ENCODE results near the gene LRIT3. TPM values are rescaled to one million over a fixed set of nuclear protein-coding genes. Genes with fewer than 3 reads are reported as not detected.

Gene LRIT3
- total and polyA plus RNA-seq, 4 donors, result 0.03 to 0.08 (median 0.07) TPM; not detected in 1

DNA sequence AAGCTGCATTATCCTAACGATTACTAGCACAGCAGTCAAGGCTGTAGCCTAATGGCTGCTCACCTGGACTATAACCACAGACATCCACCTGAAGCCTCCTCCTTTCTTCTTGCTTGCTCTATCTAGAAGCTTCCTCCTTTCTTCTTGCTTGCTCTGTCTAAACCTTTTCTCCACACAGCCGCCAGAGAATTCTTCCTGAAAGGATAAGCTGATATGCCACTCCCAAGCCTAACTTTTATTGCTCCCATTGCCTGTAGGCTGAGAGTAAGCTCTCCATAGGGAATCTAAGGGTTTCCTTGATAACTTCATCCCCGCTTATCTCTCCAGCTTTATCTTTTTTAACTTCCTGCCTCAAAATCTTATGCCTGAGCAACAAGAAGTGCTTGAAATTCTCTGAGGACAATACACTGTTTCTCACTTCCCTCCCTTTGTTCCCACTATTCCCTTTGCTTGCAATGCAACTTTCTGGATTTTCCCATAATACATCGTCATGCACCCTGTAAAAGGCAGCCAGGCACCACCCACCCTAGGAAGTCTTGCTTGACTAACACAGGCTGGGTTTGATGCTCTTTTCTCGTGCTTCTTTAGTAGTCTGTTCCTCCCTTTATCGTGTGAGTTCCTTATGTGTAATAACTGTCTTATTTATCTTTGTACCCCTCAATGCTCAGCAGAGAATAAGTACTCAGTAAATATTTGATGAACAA is 1.4 kb upstream of the LRIT3 start (continued):
- TF ChIP-seq REST (IDR thresholded peaks at IDR 0.05), result no peak
- TF ChIP-seq HNF4G (IDR thresholded peaks at IDR 0.05), result no peak

GRCh38 chr4:109848501-109848900 is 594 bp downstream of the LRIT3 start:
- Histone ChIP-seq H3K9ac (ENCODE audit: low read depth in 1 of 2, low read length in 2 of 2) (no peak overlapping the region), H3K27ac (ENCODE audit: low read depth in 1 of 2, low read length in 2 of 2) (no peak overlapping the region), H3K9me3 (ENCODE audit: control insufficient read depth in 4 of 4, low read length in 3 of 4) (no peaks in the 10 kb centered on the region), H3K36me3 (ENCODE audit: control insufficient read depth in 4 of 4, insufficient read depth in 3 of 4, low read depth in 1 of 4, low read length in 3 of 4) (no peaks in the 10 kb centered on the region), H3K4me1 (ENCODE audit: control insufficient read depth in 4 of 4, insufficient read depth in 4 of 4, low read length in 3 of 4) (peaks cover 7 to 24% (median 11%) of the 10 kb centered on the region in 4 donors), H3K4me3 (ENCODE audit: low read depth in 1 of 3, low read length in 3 of 3) (no peak overlapping the region), H3K27me3 (ENCODE audit: control insufficient read depth in 4 of 4, insufficient read depth in 4 of 4, low read length in 3 of 4) (no peaks in the 10 kb centered on the region)
- TF ChIP-seq, protein P1, sequence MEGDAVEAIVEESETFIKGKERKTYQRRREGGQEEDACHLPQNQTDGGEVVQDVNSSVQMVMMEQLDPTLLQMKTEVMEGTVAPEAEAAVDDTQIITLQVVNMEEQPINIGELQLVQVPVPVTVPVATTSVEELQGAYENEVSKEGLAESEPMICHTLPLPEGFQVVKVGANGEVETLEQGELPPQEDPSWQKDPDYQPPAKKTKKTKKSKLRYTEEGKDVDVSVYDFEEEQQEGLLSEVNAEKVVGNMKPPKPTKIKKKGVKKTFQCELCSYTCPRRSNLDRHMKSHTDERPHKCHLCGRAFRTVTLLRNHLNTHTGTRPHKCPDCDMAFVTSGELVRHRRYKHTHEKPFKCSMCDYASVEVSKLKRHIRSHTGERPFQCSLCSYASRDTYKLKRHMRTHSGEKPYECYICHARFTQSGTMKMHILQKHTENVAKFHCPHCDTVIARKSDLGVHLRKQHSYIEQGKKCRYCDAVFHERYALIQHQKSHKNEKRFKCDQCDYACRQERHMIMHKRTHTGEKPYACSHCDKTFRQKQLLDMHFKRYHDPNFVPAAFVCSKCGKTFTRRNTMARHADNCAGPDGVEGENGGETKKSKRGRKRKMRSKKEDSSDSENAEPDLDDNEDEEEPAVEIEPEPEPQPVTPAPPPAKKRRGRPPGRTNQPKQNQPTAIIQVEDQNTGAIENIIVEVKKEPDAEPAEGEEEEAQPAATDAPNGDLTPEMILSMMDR (IDR thresholded peaks at IDR 0.05; ENCODE audit: low read depth, low read length, missing input control), result no peak
- TF ChIP-seq, protein P2, sequence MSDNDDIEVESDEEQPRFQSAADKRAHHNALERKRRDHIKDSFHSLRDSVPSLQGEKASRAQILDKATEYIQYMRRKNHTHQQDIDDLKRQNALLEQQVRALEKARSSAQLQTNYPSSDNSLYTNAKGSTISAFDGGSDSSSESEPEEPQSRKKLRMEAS (IDR thresholded peaks at IDR 0.05), result no peak
- no peak for TF ChIP-seq ZBTB33 (IDR thresholded peaks at IDR 0.05)
- TF ChIP-seq REST (IDR thresholded peaks at IDR 0.05), result no peak
- no peak for TF ChIP-seq YY1 (IDR thresholded peaks at IDR 0.05)
- no peak for DNase-seq (ENCODE audit: low spot score)
- 77% methylated on average over 2 of the region's 2 CpGs for WGBS

Measured in liver (tissue), 9 donors.